SK-N-MC (cell line): ENCODE data around the gene ARHGEF17.
A peak's percentile ranks its signal among the peaks of the same experiment; 100 is the strongest.

Source experiments
- DNase-seq: peaks from one replicate; pipeline ENCODE4 v3.0.0-alpha.2; 2011; ENCODE audit warnings: low read depth, low spot score
- H3K27ac ChIP-seq: fragments of 200-600 bp; sonication (generic); 2 replicates; pipeline ENCODE4 v1.5.1; 2016; ENCODE audit warnings: mixed run types
- H3K36me3 ChIP-seq: fragments of 200-600 bp; sonication (generic); 2 replicates; pipeline ENCODE4 v1.6.1; 2017; ENCODE audit warnings: antibody characterized with exemption, low read length, mixed read lengths; ENCODE audit not compliant: insufficient read depth
- H3K4me3 ChIP-seq: fragments of 200-600 bp; sonication (generic); 2 replicates; pipeline ENCODE4 v1.5.1; 2016
- H3K9ac ChIP-seq: fragments of 200-600 bp; sonication (generic); 2 replicates; pipeline ENCODE4 v1.8.0; 2017; ENCODE audit warnings: mixed run types, mixed read lengths; ENCODE audit not compliant: insufficient read length
- H3K9me3 ChIP-seq: fragments of 200-600 bp; sonication (generic); 2 replicates; pipeline ENCODE4 v1.6.1; 2017; ENCODE audit warnings: low read depth, mild to moderate bottlenecking, antibody characterized with exemption, low read length, moderate library complexity, mixed read lengths
- EZH2 ChIP-seq: fragments of 200-600 bp; sonication (generic); IDR thresholded peaks from one replicate; pipeline ENCODE4 v1.6.1; 2017; ENCODE audit warnings: antibody characterized with exemption
- FOXP2 ChIP-seq: optimal IDR thresholded peaks from 2 replicates; pipeline ENCODE3; 2011; ENCODE audit warnings: mild to moderate bottlenecking, moderate library complexity; ENCODE audit not compliant: insufficient read depth; ENCODE audit errors: extremely low read length, control extremely low read depth
- POLR2AphosphoS5 ChIP-seq: IDR thresholded peaks from 2 replicates; pipeline ENCODE4 v1.6.1; 2012; ENCODE audit warnings: mild to moderate bottlenecking, low read depth, low read length, borderline replicate concordance

The ARHGEF17 gene

GRCh38 chr11:73306069-73306841, 1.8 kb upstream of the ARHGEF17 start:
- H3K9me3 ChIP-seq, result no peaks in the 10 kb centered on the region
- H3K4me3 ChIP-seq, result peak overlapping the region; percentile 85
- no peak for TF ChIP-seq EZH2
- TF ChIP-seq POLR2AphosphoS5, result no peak
- no peak for TF ChIP-seq FOXP2
- no peak overlapping the region for H3K9ac ChIP-seq
- H3K36me3 ChIP-seq, result no peaks in the 10 kb centered on the region
- no peak for DNase-seq
- H3K27ac ChIP-seq, result no peak overlapping the region

- Histone ChIP-seq H3K4me3 (peak overlapping the region; percentile 85), H3K9ac (peak overlapping the region; percentile 59), H3K27ac (peak overlapping the region; percentile 72; the same call in 1 of the 2 replicates), H3K36me3 (no peaks in the 10 kb centered on the region), H3K9me3 (no peaks in the 10 kb centered on the region)
- no peak for DNase-seq
- TF ChIP-seq FOXP2 (no peak), EZH2 (no peak), POLR2AphosphoS5 (no peak)
Observed at GRCh38 chr11:73306977-73307322, 1.1 kb upstream of the ARHGEF17 start.

GRCh38 chr11:73307323-73308002, 613 bp upstream of the ARHGEF17 start:
- H3K27ac ChIP-seq, result peak overlapping the region; percentile 72; the same call in 1 of the 2 replicates
- DNase-seq, result peak; percentile 93
- no peaks in the 10 kb centered on the region for H3K36me3 ChIP-seq
- peak overlapping the region; percentile 81 for H3K9ac ChIP-seq
- H3K4me3 ChIP-seq, result peak overlapping the region; percentile 85
- H3K9me3 ChIP-seq, result no peaks in the 10 kb centered on the region
- no peak for TF ChIP-seq FOXP2
- peak; percentile 49 for TF ChIP-seq POLR2AphosphoS5
- TF ChIP-seq EZH2, result no peak

- DNase-seq, result no peak
- H3K9me3 ChIP-seq, result no peaks in the 10 kb centered on the region
- H3K4me3 ChIP-seq, result peak overlapping the region; percentile 85
- H3K9ac ChIP-seq, result peak overlapping the region; percentile 81
- H3K36me3 ChIP-seq, result no peaks in the 10 kb centered on the region
- H3K27ac ChIP-seq, result no peak overlapping the region
- TF ChIP-seq EZH2 (no peak), FOXP2 (no peak), POLR2AphosphoS5 (no peak)
Observed at GRCh38 chr11:73308961-73309919, 1.2 kb downstream of the ARHGEF17 start.

- no peak for DNase-seq
- Histone ChIP-seq H3K27ac (no peak overlapping the region), H3K36me3 (no peaks in the 10 kb centered on the region), H3K9me3 (no peaks in the 10 kb centered on the region), H3K4me3 (no peak overlapping the region), H3K9ac (no peak overlapping the region)
- TF ChIP-seq EZH2 (no peak), POLR2AphosphoS5 (no peak), FOXP2 (no peak)
Observed at GRCh38 chr11:73310076-73310475, 2.0 kb downstream of the ARHGEF17 start.

GRCh38 chr11:73310661-73311393, 2.8 kb downstream of the ARHGEF17 start:
- no peak overlapping the region for H3K4me3 ChIP-seq
- H3K9ac ChIP-seq, result no peak overlapping the region
- TF ChIP-seq POLR2AphosphoS5, result no peak
- DNase-seq, result no peak
- no peaks in the 10 kb centered on the region for H3K36me3 ChIP-seq
- H3K9me3 ChIP-seq, result no peaks in the 10 kb centered on the region
- no peak overlapping the region for H3K27ac ChIP-seq

- no peak overlapping the region for H3K4me3 ChIP-seq
Observed at GRCh38 chr11:73311394-73311869, 3.4 kb downstream of the ARHGEF17 start.

GRCh38 chr11:73312036-73312435, 4.0 kb downstream of the ARHGEF17 start:
- no peaks in the 10 kb centered on the region for H3K9me3 ChIP-seq
- no peak overlapping the region for H3K27ac ChIP-seq
- H3K36me3 ChIP-seq, result no peaks in the 10 kb centered on the region
- H3K9ac ChIP-seq, result no peak overlapping the region
- TF ChIP-seq FOXP2 (no peak), EZH2 (no peak), POLR2AphosphoS5 (no peak)
- DNase-seq, result no peak
- H3K4me3 ChIP-seq, result peak overlapping the region; percentile 52

More at GRCh38 chr11:73311394-73311869, 3.4 kb downstream of the ARHGEF17 start:
- no peaks in the 10 kb centered on the region for H3K36me3 ChIP-seq
- TF ChIP-seq FOXP2 (no peak), EZH2 (no peak), POLR2AphosphoS5 (no peak)
- no peak overlapping the region for H3K9ac ChIP-seq
- no peak for DNase-seq
- H3K9me3 ChIP-seq, result no peaks in the 10 kb centered on the region
- no peak overlapping the region for H3K27ac ChIP-seq
